GM06990 (cell line): ENCODE results near the gene FGFR2.

Experiments used
- DNase-seq: peaks from one replicate; pipeline ENCODE4 v3.0.0-alpha.2; 2011; ENCODE audit not compliant: insufficient read length; ENCODE audit errors: extremely low read depth
- H3K27me3 ChIP-seq: replicated peaks from 2 replicates; pipeline ENCODE4 v1.6.0; 2011; ENCODE audit warnings: low read length; ENCODE audit not compliant: control insufficient read depth, insufficient read depth
- H3K36me3 ChIP-seq: 2 replicates; pipeline ENCODE4 v1.5.1; 2011; ENCODE audit warnings: low read length; ENCODE audit not compliant: control insufficient read depth, insufficient read depth
- H3K4me3 ChIP-seq: replicated peaks from 2 replicates; pipeline ENCODE4 v1.5.1; 2011; ENCODE audit warnings: low read depth, mild to moderate bottlenecking, control low read depth, low read length
- TF ChIP-seq, protein P1 (sequence below): IDR thresholded peaks from 2 replicates; pipeline ENCODE4 v1.5.1; 2011; ENCODE audit warnings: low read length, control low read depth, mild to moderate bottlenecking, inconsistent platforms; ENCODE audit not compliant: insufficient read depth, poor library complexity, severe bottlenecking

Gene FGFR2

DNA sequence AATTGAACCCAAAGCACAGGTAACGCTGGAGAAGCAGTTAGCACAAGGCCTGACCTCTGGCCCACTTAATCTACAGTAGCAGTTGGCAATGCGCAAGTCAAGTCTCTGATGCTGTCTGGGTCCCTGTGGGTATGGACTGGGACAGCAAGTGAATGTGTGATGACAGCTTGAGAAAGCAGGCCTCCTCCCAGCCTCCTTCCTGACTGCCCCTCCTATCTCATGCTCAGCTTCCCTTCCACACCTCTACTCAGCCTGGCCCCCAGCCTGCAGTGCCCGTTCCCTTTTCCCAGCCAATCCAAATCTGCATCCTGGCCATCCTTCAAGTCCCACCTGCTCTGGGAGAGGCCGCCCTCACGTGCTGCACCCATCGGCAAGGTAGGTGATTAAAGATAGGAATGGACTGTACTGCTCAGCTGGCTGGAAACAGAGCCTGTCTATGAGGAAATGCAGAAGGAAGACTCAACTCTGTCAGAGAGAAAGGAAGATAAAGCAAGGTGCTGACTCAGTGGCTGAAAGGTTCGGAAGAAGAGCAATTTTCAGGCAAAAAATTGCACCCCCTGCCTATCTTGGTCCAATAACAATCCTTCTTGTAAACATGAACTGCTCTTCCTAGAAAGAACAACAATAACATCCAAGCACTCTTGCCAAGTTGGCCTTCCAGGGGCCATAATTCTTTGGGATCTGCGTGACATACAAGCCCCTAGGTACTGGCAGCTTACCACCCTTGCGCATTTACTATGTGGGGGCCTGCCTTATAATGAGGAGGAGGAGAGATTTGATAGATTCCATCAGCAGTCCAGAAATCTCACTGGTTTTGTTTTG, 16.6 kb upstream of the FGFR2 start:
- no peak for DNase-seq
- TF ChIP-seq, protein P1, sequence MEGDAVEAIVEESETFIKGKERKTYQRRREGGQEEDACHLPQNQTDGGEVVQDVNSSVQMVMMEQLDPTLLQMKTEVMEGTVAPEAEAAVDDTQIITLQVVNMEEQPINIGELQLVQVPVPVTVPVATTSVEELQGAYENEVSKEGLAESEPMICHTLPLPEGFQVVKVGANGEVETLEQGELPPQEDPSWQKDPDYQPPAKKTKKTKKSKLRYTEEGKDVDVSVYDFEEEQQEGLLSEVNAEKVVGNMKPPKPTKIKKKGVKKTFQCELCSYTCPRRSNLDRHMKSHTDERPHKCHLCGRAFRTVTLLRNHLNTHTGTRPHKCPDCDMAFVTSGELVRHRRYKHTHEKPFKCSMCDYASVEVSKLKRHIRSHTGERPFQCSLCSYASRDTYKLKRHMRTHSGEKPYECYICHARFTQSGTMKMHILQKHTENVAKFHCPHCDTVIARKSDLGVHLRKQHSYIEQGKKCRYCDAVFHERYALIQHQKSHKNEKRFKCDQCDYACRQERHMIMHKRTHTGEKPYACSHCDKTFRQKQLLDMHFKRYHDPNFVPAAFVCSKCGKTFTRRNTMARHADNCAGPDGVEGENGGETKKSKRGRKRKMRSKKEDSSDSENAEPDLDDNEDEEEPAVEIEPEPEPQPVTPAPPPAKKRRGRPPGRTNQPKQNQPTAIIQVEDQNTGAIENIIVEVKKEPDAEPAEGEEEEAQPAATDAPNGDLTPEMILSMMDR, result no peak
- H3K36me3 ChIP-seq, result no peaks in the 10 kb centered on the region
- no peak overlapping the region for H3K4me3 ChIP-seq
- no peaks in the 10 kb centered on the region; the same call in 1 of the 2 replicates for H3K27me3 ChIP-seq

DNA sequence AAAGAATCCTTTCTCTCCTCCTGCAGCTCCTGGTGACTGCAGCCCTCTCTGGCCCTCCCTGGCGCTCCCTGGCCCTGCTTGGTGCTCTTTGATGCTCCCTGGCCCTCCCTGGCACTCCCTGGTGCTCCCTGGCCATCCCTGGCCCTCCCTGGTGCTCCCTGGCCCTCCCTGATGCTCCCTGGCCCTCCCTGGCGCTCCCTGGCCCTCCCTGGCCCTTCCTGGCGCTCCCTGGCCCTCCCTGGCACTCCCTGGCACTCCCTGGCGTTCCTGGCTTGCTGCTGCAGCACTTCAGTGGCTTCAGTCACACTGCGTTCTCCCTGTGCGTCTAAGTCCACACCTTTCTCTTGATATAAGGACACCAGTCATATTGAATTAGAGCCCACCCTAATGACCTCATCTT, 15.2 kb upstream of the FGFR2 start:
- DNase-seq, result no peak
- H3K27me3 ChIP-seq, result no peaks in the 10 kb centered on the region; the same call in 1 of the 2 replicates
- TF ChIP-seq, protein P1, result no peak
- H3K4me3 ChIP-seq, result no peak overlapping the region
- no peaks in the 10 kb centered on the region for H3K36me3 ChIP-seq

GRCh38 chr10:121611393-121612159, 13.3 kb upstream of the FGFR2 start:
- Histone ChIP-seq H3K36me3 (no peaks in the 10 kb centered on the region), H3K4me3 (no peak overlapping the region), H3K27me3 (peaks cover 2% of the 10 kb centered on the region; the same call in 1 of the 2 replicates)
- DNase-seq, result no peak
- TF ChIP-seq, protein P1, result no peak

GRCh38 chr10:121610798-121611323, 12.6 kb upstream of the FGFR2 start:
- H3K4me3 ChIP-seq, result no peak overlapping the region
- no peak for DNase-seq
- peaks cover 4% of the 10 kb centered on the region; the same call in 1 of the 2 replicates for H3K27me3 ChIP-seq
- no peaks in the 10 kb centered on the region for H3K36me3 ChIP-seq
- TF ChIP-seq, protein P1, result no peak

- H3K36me3 ChIP-seq, result no peaks in the 10 kb centered on the region
- H3K4me3 ChIP-seq, result no peak overlapping the region
- TF ChIP-seq, protein P1, result no peak
Measured at GRCh38 chr10:121609426-121610380, 11.5 kb upstream of the FGFR2 start.

More at GRCh38 chr10:121609426-121610380, 11.5 kb upstream of the FGFR2 start:
- DNase-seq, result no peak
- H3K27me3 ChIP-seq, result peaks cover 4% of the 10 kb centered on the region; the same call in 1 of the 2 replicates
